GM12865 (cell line): ENCODE measurements around the gene PVALEF.

Experiments used
- DNase-seq: peaks from one replicate; pipeline ENCODE4 v3.0.0; 2010; ENCODE audit warnings: low read depth
- H3K4me3 ChIP-seq: 2 replicates; pipeline ENCODE4 v1.5.1; 2011; ENCODE audit warnings: mild to moderate bottlenecking, low read depth, low read length, control low read depth
- TF ChIP-seq, protein P1 (sequence below): IDR thresholded peaks from 2 replicates; pipeline ENCODE4 v1.5.1; 2011; ENCODE audit warnings: low read length, control low read depth, low read depth, inconsistent platforms; ENCODE audit not compliant: insufficient read depth; ENCODE audit errors: missing control alignments

PVALEF gene

DNA sequence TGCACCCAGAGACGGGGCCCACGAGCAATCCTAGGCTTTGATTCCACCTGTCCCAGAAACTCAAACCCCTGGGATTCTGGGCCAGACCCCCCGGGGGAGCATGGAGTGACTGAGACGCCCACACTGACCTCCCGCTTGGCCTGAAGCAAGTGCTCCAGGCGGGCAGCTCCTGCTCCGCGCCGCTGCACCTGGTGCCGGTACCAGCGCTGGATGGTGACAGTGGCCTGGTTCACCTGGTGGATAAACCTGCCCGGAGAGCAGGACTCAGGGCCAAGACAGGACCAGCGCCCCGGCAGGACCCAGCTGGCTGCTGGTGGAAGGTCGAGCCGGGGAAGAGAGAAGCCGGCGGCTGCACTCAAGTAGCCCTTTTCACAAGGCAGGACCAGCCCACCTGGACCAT, 34.9 kb downstream of the PVALEF start:
- H3K4me3 ChIP-seq: no peak overlapping the region
- TF ChIP-seq, protein P1, sequence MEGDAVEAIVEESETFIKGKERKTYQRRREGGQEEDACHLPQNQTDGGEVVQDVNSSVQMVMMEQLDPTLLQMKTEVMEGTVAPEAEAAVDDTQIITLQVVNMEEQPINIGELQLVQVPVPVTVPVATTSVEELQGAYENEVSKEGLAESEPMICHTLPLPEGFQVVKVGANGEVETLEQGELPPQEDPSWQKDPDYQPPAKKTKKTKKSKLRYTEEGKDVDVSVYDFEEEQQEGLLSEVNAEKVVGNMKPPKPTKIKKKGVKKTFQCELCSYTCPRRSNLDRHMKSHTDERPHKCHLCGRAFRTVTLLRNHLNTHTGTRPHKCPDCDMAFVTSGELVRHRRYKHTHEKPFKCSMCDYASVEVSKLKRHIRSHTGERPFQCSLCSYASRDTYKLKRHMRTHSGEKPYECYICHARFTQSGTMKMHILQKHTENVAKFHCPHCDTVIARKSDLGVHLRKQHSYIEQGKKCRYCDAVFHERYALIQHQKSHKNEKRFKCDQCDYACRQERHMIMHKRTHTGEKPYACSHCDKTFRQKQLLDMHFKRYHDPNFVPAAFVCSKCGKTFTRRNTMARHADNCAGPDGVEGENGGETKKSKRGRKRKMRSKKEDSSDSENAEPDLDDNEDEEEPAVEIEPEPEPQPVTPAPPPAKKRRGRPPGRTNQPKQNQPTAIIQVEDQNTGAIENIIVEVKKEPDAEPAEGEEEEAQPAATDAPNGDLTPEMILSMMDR: no peak
- no peak for DNase-seq

DNA sequence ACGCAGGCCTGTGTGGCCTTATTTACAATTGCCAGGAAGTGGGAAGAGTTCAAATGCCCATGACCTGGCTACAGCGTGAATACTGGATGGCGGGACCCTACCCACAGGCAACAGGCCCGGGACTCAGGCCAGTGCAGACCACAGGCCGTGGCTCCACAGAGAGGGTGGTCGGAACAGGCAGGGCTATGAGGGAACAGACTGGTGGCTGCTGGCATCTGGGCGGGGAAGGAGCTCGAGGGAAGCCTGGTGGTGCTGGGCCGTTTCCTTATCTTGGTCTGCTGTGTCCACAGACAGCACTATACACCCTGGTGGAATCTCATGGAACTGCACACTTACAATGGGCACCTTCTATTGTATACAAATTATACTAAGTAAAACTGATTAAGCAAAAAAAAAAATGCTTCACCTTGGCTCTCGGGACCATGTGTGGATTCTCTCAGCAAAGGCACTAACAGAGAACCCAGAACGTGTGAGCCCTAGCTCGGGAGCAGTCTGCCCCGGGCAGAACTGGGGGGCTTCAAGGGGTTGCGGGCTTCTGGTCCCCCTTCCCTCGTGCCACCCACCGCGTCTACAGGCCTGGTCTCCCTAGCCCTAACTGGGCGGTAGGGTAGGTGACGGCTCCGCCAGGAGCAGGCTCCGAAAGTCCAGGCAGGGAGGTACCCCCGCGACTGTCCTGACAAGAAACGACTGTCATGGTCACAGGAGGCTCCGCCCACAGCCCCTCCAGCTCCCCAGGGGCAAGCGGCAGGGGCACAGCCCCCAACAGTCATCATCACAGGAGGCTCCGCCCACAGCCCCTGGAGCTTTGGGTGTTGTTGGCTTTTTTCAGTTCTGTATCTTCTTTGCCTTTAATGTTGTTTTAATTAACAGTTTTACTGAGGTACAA, 35.6 kb downstream of the PVALEF start:
- H3K4me3 ChIP-seq: no peak overlapping the region
- TF ChIP-seq, protein P1: peak; percentile 51
- peak; percentile 64 for DNase-seq

DNA sequence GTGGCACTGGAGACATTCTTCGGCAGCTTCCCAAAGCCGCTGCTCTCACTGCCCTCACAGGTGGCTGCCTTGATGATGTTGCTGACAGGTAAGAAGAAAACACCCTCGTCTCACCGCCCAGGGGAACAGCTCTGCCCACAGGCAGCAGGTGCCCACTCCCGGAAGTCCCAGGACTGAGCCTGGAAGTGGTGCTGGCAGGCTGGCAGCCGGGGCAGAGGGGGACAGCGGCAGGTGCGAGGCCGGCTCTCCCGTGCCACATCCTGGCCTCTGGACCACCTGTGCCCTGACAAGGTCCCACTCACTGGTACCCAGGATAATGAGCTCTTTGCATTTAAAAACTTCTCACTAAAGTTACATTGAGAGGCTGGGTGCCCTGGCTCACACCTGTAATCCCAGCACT, 37.0 kb downstream of the PVALEF start:
- H3K4me3 ChIP-seq: no peak overlapping the region
- TF ChIP-seq, protein P1: no peak
- DNase-seq: no peak

DNA sequence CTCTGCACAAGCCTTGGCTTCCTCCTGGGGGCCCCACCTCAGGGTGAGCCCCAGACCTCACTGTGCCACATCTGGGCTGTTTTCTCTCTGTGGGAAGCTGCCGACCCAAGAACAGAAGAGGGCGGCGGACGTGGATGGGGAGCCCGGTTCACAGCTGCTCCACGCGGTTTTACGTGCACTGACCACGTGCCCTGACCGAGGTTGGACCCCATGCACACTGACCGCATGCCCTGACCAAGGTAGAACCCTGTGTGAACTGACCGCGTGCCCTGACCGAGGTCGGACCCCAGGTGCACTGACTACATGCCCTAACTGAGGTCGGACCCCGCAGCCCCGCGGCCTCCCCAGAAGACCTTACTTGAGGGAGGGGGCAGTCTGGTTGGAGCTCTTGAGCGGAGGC, 37.8 kb downstream of the PVALEF start:
- TF ChIP-seq, protein P1: no peak
- no peak overlapping the region for H3K4me3 ChIP-seq
- DNase-seq: no peak

DNA sequence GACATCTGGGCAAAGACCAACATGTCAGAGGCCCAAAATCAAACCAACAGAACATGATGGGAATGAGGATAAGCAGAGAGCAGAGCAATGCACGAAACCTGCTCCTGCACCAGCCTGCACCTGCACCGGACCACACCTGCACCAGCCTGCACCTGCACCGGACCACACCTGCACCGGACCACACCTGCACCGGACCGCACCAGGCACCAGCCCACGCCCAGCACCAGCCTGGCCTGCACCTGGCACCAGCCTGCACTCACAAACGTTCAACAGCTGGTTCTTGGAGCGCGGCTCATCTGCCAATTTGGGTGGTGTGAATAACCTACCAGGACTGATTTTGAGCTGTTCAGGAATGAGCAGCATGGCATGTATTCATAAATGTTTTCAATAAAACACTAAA, 39.3 kb downstream of the PVALEF start:
- no peak overlapping the region for H3K4me3 ChIP-seq
- TF ChIP-seq, protein P1: no peak
- no peak for DNase-seq

DNA sequence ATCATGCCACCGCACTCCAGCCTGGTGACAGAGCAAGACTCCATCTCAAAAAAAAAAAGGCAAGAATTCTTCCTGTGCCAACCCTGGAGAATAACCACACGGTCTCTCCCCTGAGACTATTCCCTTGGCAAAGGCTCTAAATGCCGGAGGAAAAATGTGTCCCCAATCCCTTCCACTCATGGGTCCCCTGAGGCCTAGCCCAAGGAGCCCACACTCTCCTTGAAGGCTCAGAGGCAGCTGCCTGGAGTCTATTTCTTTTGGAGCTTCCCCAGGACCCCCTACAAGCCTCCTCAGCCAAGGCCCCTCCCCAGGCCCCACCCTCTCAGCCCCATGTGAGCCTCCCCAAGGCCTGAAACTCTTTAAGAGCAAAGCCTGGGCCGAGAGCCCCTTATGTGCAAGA, 40.9 kb downstream of the PVALEF start:
- no peak for DNase-seq
- no peak overlapping the region for H3K4me3 ChIP-seq
- TF ChIP-seq, protein P1: no peak

DNA sequence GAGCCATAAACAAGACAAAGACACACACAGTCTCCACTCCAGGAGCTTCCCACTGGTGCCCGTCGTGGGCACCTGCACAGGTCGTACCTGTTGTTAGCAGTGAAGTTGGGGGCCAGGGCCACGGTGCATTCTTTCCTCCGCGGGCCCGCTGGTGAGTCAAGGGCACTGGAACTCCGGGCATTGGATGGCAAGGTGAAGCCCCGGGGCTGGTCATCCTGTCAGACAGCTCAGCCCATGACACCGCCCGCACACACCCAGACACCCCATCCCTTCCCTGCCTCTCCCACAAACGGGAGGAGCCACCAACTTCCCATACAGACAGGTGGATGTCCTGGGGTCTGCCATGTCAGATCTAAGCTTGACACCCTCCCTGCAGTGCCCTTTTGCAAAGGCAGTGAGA, 41.4 kb downstream of the PVALEF start:
- DNase-seq: no peak
- TF ChIP-seq, protein P1: no peak
- H3K4me3 ChIP-seq: no peak overlapping the region
